GM13976 (cell line): ENCODE results near the gene GPR34.
A peak's percentile ranks its signal among the peaks of the same experiment; 100 is the strongest.
"Not testable (repeated sequence)": the region's sequence is repeated elsewhere in the genome, so short reads cannot be mapped to it uniquely, and the experiment has no call there.

ENCODE experiments used
- DNase-seq: peaks from one replicate; pipeline ENCODE4 v3.0.0; 2012; ENCODE audit warnings: low spot score
- CTCF ChIP-seq: IDR thresholded peaks from 2 replicates; pipeline ENCODE4 v1.5.1; 2012; ENCODE audit warnings: borderline replicate concordance, mild to moderate bottlenecking; ENCODE audit not compliant: insufficient read depth; ENCODE audit errors: extremely low read depth, missing control alignments, control extremely low read depth
- in situ Hi-C: fragments of 300-500 bp; cut with MboI; formaldehyde crosslinking; loops from one replicate; pipeline ENCODE4 v1.12.0; 2022; ENCODE audit warnings: low sequenced_read_pairs, mixed read lengths, inconsistent platforms; ENCODE audit not compliant: unreplicated experiment

Gene GPR34, protein sequence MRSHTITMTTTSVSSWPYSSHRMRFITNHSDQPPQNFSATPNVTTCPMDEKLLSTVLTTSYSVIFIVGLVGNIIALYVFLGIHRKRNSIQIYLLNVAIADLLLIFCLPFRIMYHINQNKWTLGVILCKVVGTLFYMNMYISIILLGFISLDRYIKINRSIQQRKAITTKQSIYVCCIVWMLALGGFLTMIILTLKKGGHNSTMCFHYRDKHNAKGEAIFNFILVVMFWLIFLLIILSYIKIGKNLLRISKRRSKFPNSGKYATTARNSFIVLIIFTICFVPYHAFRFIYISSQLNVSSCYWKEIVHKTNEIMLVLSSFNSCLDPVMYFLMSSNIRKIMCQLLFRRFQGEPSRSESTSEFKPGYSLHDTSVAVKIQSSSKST

DNA sequence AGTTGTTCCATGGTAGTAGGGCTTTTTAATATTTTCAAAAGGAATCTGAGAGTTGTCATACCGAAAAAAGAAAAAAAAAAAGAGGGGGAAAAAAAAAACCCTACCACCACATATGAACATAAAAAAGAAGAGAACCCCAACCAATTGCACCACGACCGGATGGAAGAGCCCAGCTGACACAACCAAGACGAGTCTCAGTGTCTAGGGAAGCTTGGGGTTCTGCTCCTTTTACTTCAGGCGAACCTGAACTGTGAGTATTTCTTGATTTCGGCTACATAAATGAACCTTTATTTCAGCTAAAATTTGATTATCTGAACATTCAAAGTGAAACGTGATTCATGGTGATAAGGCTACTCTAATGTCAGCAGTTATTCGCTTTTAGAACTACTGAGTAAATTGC lies at the start of gene GPR34:
GPR34 (plus strand) TSS at position 139 of the 400 bp plus-strand sequence. CDS start 6,661 bp downstream, outside the sequence.
- in situ Hi-C loops: no loop called here
- DNase-seq: no peak
- TF ChIP-seq CTCF: no peak

GRCh38 chrX:41646201-41646600 lies 42.6 kb upstream of the GPR34 start:
- DNase-seq, in situ Hi-C loops: not testable (repeated sequence)

DNA sequence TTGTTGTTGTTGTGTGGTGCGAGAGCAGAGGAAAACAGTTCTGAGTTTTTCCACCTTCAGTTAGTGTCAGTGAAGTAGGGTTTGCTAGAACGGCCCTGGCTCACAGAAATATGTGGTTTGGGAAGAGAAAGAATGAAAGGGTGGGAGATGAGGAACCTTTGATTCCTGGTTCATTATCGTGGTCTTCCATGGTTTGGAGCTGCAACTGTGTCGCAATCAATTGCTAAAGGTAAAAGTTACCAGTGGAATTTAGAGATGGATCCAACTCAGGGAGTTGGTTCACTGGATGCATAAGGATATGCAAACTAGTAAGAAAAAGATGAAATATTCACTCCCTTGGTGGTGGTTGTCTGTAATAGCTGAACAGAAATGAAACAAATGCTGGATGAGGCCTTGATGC lies 35.6 kb upstream of the GPR34 start:
- no peak for DNase-seq
- in situ Hi-C loops: no loop called here
- no peak for TF ChIP-seq CTCF

DNA sequence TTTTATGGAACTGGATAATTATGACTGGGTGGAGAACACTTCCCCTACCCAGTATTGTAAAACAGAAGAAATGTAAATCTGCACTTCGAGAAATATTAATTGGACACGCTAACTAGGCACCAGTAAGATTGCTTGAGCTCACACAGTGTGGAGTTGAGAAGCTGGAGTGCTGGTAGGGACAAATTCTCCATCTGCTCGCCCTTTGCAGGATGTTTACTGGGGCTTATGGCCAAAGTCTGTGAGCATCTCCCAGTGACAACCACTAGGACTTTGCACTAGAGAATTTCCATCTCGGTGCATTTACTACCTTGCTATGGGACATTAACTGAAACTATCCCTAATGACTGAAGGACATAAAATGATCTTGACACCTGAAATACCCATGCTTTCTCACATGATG lies 33.7 kb upstream of the GPR34 start:
- TF ChIP-seq CTCF: no peak
- DNase-seq: no peak
- in situ Hi-C loops: no loop called here

GRCh38 chrX:41655631-41656030 lies 33.1 kb upstream of the GPR34 start:
- TF ChIP-seq CTCF: no peak
- in situ Hi-C loops: no loop called here
- DNase-seq: no peak

- in situ Hi-C loops: no loop called here
- TF ChIP-seq CTCF: no peak
- DNase-seq: no peak
These were observed 27.2 kb upstream of the GPR34 start for GRCh38 chrX:41661366-41662095.

GRCh38 chrX:41664375-41664901 lies 24.3 kb upstream of the GPR34 start:
- DNase-seq: peak; percentile 44
- no peak for TF ChIP-seq CTCF
- in situ Hi-C loops: no loop called here
